Measurements from ENCODE around the gene AFF1. TPM values are rescaled to one million over a fixed set of nuclear protein-coding genes. Genes with fewer than 3 reads are reported as not detected.

Gene AFF1
- total RNA-seq, 3 donors from 2014 or later (not counting 1 experiment from before 2014, with no cell fraction given) = 87.9 to 93.4 (median 91.7) TPM

GRCh38 chr4:86910820-86911684 is 23.8 kb upstream of the AFF1 start:
- TF ChIP-seq CTCF (IDR thresholded peaks at IDR 0.05) = no peak
- Histone ChIP-seq H3K27me3 (ENCODE audit: control insufficient read depth, insufficient read depth, low read length) (no peaks in the 10 kb centered on the region), H3K4me1 (ENCODE audit: control insufficient read depth, insufficient read depth, low read length) (peaks cover 7% of the 10 kb centered on the region), H3K36me3 (ENCODE audit: control insufficient read depth, insufficient read depth, low read length) (no peaks in the 10 kb centered on the region), H3K9me3 (ENCODE audit: control insufficient read depth, insufficient read depth, low read length) (no peaks in the 10 kb centered on the region), H3K27ac (ENCODE audit: low read length) (no peak overlapping the region), H3K4me3 (ENCODE audit: low read length) (no peak overlapping the region)
- Mint-ChIP-seq H3K4me3 (no peak overlapping the region), H3K36me3 (no peaks in the 10 kb centered on the region), H3K4me1 (peaks cover 0 to 4% of the 10 kb centered on the region in 2 donors), H3K27me3 (ENCODE audit: low read depth in 2 of 2) (peaks cover 0 to 3% of the 10 kb centered on the region in 2 donors), H3K27ac (no peak overlapping the region), H3K9me3 (no peaks in the 10 kb centered on the region)
- DNase-seq = peak in 1 of 2 donors; percentile 22
- 66% methylated on average over 7 of the region's 7 CpGs for WGBS (ENCODE audit: insufficient coverage)
- intact Hi-C loops (cut with micrococcal nuclease) = no loop called here
- no peak for ATAC-seq

GRCh38 chr4:86916392-86916791 is 18.4 kb upstream of the AFF1 start:
- H3K36me3 Mint-ChIP-seq = no peaks in the 10 kb centered on the region
- TF ChIP-seq CTCF (IDR thresholded peaks at IDR 0.05) = no peak
- Histone ChIP-seq H3K27ac (ENCODE audit: low read length) (no peak overlapping the region), H3K9me3 (ENCODE audit: control insufficient read depth, insufficient read depth, low read length) (no peaks in the 10 kb centered on the region), H3K4me3 (ENCODE audit: low read length) (no peak overlapping the region), H3K27me3 (ENCODE audit: control insufficient read depth, insufficient read depth, low read length) (no peaks in the 10 kb centered on the region), H3K4me1 (ENCODE audit: control insufficient read depth, insufficient read depth, low read length) (no peaks in the 10 kb centered on the region), H3K36me3 (ENCODE audit: control insufficient read depth, insufficient read depth, low read length) (no peaks in the 10 kb centered on the region)
- no peaks in the 10 kb centered on the region for H3K27me3 Mint-ChIP-seq (ENCODE audit: low read depth in 2 of 2)
- DNase-seq = no peak
- no peak overlapping the region for H3K4me3 Mint-ChIP-seq
- ATAC-seq = no peak
- no peaks in the 10 kb centered on the region for H3K4me1 Mint-ChIP-seq
- intact Hi-C loops (cut with micrococcal nuclease) = no loop called here
- H3K27ac Mint-ChIP-seq = no peak overlapping the region
- WGBS (ENCODE audit: insufficient coverage) = 57% methylated on average over 1 of the region's 1 CpG
- no peaks in the 10 kb centered on the region for H3K9me3 Mint-ChIP-seq

- no peaks in the 10 kb centered on the region for H3K9me3 Mint-ChIP-seq
- no peak for ATAC-seq
- peaks cover 0 to 2% of the 10 kb centered on the region in 2 donors for H3K4me1 Mint-ChIP-seq
- intact Hi-C loops (cut with micrococcal nuclease) = no loop called here
- 94% methylated on average over 3 of the region's 4 CpGs for WGBS (ENCODE audit: insufficient coverage)
- Histone ChIP-seq H3K36me3 (ENCODE audit: control insufficient read depth, insufficient read depth, low read length) (no peaks in the 10 kb centered on the region), H3K4me1 (ENCODE audit: control insufficient read depth, insufficient read depth, low read length) (no peaks in the 10 kb centered on the region), H3K9me3 (ENCODE audit: control insufficient read depth, insufficient read depth, low read length) (no peaks in the 10 kb centered on the region), H3K4me3 (ENCODE audit: low read length) (no peak overlapping the region), H3K27ac (ENCODE audit: low read length) (no peak overlapping the region), H3K27me3 (ENCODE audit: control insufficient read depth, insufficient read depth, low read length) (no peaks in the 10 kb centered on the region)
- H3K4me3 Mint-ChIP-seq = no peak overlapping the region
- H3K36me3 Mint-ChIP-seq = no peaks in the 10 kb centered on the region
- DNase-seq = no peak
- H3K27me3 Mint-ChIP-seq (ENCODE audit: low read depth in 2 of 2) = no peaks in the 10 kb centered on the region
- H3K27ac Mint-ChIP-seq = no peak overlapping the region
- no peak for TF ChIP-seq CTCF (IDR thresholded peaks at IDR 0.05)
Measured at GRCh38 chr4:86917212-86918039, 17.4 kb upstream of the AFF1 start.

All from natural killer cell (primary cell).